Mucosa of stomach (tissue), 1 donor: ENCODE data around the gene MYRIP.
"Not testable (repeated sequence)": the region's sequence is repeated elsewhere in the genome, so short reads cannot be mapped to it uniquely, and the experiment has no call there.

Experiments
- H3K27me3 ChIP-seq: one replicate; pipeline ENCODE4 v1.7.0; 2013; ENCODE audit warnings: mild to moderate bottlenecking, low read length; ENCODE audit not compliant: control insufficient read depth, insufficient read depth
- H3K36me3 ChIP-seq: one replicate; pipeline ENCODE4 v1.7.0; 2013; ENCODE audit warnings: low read length; ENCODE audit not compliant: control insufficient read depth, insufficient read depth
- H3K4me1 ChIP-seq: one replicate; pipeline ENCODE4 v1.7.0; 2013; ENCODE audit warnings: mild to moderate bottlenecking, low read length; ENCODE audit not compliant: control insufficient read depth, insufficient read depth
- H3K4me3 ChIP-seq: one replicate; pipeline ENCODE4 v1.7.0; 2013; ENCODE audit warnings: low read length
- H3K9ac ChIP-seq: one replicate; pipeline ENCODE4 v1.7.0; 2013; ENCODE audit warnings: mild to moderate bottlenecking, low read length, moderate library complexity
- H3K9me3 ChIP-seq: one replicate; pipeline ENCODE4 v1.7.0; 2013; ENCODE audit warnings: mild to moderate bottlenecking, low read length, moderate library complexity; ENCODE audit not compliant: control insufficient read depth
- donor health status: Pancreatic carcinoma.

Gene MYRIP

DNA sequence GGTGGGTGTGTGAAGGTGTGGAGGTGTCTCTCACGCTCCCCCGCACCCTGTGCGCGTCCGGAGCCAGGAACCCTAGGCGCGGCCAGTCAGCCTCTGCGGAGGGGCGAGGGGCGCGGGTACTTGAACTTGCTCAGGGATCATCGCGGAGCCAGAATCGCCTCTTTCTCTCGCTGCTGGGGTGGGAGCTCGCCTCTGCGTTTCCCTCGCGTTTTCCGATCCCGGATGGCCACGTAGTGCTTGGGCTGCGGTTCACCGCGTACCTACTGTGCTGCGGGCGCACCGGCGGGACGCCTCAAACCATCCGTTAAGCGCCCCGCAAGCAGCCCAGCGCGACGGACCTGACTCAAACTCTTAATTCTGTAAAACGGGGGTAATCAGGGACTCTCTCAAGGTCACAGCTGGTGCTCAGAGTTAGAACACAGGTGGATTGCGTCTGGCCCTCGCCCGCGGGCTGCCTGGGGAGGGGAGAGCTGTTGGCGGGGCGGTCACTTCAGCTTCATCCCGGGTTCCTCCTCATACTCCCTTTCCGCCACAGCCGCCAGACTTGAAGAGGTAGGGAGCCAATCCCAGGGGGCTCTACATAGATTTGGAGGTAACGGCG, 686 bp downstream of the MYRIP start:
- Histone ChIP-seq H3K9ac (peak overlapping the region; percentile 42), H3K9me3 (no peaks in the 10 kb centered on the region), H3K4me3 (peak overlapping the region; percentile 29), H3K36me3 (no peaks in the 10 kb centered on the region), H3K4me1 (peaks cover 15% of the 10 kb centered on the region), H3K27me3 (peaks cover 32% of the 10 kb centered on the region)

DNA sequence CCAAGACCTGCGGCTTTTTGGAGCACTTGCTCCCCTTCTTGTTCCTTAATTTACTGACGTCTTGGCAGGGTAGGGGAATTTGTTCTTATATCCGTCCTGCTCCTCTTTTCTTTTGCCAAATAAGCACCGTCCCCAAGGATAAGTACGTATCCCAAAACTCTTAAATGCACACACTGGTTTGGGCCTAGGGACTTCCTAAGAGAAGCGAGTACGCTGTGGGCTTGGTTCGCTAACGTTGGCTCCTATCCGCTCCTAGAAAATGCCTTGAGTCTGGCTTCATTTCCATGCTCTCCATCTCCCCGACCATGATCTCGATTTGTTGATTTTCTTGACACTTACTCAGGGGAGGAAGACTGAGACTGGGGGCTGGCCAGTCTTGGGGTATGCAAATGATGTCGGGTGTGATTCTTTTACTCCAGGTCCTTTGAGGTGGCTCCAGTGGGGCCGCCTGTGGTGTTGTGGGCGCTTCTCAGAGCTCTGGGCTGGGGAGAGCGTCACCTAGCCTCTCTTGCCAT, 1.3 kb downstream of the MYRIP start:
- Histone ChIP-seq H3K4me1 (peaks cover 15% of the 10 kb centered on the region), H3K36me3 (no peaks in the 10 kb centered on the region), H3K9ac (no peak overlapping the region), H3K27me3 (peaks cover 32% of the 10 kb centered on the region), H3K9me3 (no peaks in the 10 kb centered on the region), H3K4me3 (no peak overlapping the region)

DNA sequence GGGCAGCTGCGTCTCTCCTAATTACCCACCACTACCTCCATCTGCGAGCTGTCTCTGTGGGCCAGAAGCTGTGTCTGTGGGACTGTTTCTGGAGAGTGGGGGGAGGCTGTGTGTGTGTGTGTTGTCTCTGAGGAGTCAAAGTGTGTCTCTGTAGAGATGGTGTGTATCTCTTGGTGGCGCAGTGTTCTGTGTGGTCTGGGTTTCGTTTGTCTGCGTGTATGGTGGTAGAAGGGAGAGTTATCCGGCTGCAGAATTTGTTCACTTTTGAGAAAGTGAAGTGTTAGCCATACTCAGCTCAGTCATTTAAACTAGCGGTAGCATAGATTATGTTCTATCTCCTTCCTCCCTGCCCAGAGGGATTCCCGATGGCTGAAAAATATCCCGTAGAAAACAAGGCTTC, 2.2 kb downstream of the MYRIP start:
- Histone ChIP-seq H3K9ac (no peak overlapping the region), H3K9me3 (no peaks in the 10 kb centered on the region), H3K4me3 (no peak overlapping the region), H3K36me3 (no peaks in the 10 kb centered on the region), H3K4me1 (peaks cover 15% of the 10 kb centered on the region), H3K27me3 (peaks cover 32% of the 10 kb centered on the region)

GRCh38 chr3:39812537-39812936, 3.1 kb downstream of the MYRIP start:
- no peaks in the 10 kb centered on the region for H3K9me3 ChIP-seq
- H3K4me3 ChIP-seq = no peak overlapping the region
- H3K36me3 ChIP-seq = no peaks in the 10 kb centered on the region
- H3K9ac ChIP-seq = no peak overlapping the region
- H3K4me1 ChIP-seq = peaks cover 15% of the 10 kb centered on the region
- peaks cover 32% of the 10 kb centered on the region for H3K27me3 ChIP-seq

DNA sequence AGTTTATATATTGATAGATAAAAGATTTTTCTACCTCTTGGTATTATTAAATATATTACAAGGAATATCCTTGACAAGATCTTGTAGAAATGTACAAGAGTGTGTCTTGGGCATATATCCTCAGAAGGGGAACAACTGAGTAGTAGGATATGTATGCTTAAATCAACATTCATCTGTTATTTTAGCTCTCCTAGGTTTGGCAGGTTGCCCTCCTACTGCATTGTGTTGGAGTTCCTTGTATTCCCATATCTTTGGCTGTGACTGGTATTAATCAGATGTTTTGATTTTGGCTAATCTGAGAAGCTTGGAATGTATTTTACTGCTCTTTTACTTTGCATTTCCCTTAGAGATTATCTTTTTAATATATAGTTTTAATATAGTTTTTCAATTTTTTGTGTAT, 4.6 kb downstream of the MYRIP start:
- no peak overlapping the region for H3K9ac ChIP-seq
- H3K4me1 ChIP-seq = peaks cover 15% of the 10 kb centered on the region
- peaks cover 32% of the 10 kb centered on the region for H3K27me3 ChIP-seq
- no peaks in the 10 kb centered on the region for H3K36me3 ChIP-seq
- no peaks in the 10 kb centered on the region for H3K9me3 ChIP-seq
- no peak overlapping the region for H3K4me3 ChIP-seq

GRCh38 chr3:39819899-39820298, 10.5 kb downstream of the MYRIP start:
- Histone ChIP-seq H3K4me3 (no peak overlapping the region), H3K9me3 (no peaks in the 10 kb centered on the region), H3K36me3 (no peaks in the 10 kb centered on the region), H3K9ac (no peak overlapping the region), H3K4me1 (no peaks in the 10 kb centered on the region), H3K27me3 (no peaks in the 10 kb centered on the region)

GRCh38 chr3:39833764-39834163, 24.4 kb downstream of the MYRIP start:
- H3K4me3 ChIP-seq, H3K36me3 ChIP-seq, H3K4me1 ChIP-seq, H3K9ac ChIP-seq, H3K9me3 ChIP-seq, H3K27me3 ChIP-seq: not testable (repeated sequence)

GRCh38 chr3:39839484-39839883, 30.1 kb downstream of the MYRIP start:
- Histone ChIP-seq H3K9ac (no peak overlapping the region), H3K4me1 (no peaks in the 10 kb centered on the region), H3K4me3 (no peak overlapping the region), H3K9me3 (no peaks in the 10 kb centered on the region), H3K36me3 (no peaks in the 10 kb centered on the region), H3K27me3 (no peaks in the 10 kb centered on the region)

DNA sequence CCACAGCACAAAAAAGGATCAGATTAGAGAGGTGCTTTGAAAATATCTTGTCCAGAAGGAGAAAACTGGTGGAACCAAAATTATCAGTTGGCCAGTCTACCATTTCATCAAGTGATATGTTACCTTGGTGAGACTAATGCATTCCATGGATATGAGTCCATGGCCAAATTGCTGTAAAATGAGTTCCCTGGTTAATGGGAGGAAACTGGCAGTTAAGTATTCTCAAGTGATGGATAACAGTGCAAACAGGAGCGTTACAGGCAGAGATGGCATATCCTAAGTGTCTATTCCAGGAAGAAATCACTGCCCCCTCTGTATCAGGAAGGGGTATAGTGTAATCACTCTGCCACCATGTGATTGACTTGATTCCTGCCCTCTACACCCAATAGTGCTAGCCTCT, 34.0 kb downstream of the MYRIP start:
- no peaks in the 10 kb centered on the region for H3K27me3 ChIP-seq
- H3K9me3 ChIP-seq = no peaks in the 10 kb centered on the region
- H3K36me3 ChIP-seq = no peaks in the 10 kb centered on the region
- H3K9ac ChIP-seq = no peak overlapping the region
- H3K4me1 ChIP-seq = no peaks in the 10 kb centered on the region
- no peak overlapping the region for H3K4me3 ChIP-seq

DNA sequence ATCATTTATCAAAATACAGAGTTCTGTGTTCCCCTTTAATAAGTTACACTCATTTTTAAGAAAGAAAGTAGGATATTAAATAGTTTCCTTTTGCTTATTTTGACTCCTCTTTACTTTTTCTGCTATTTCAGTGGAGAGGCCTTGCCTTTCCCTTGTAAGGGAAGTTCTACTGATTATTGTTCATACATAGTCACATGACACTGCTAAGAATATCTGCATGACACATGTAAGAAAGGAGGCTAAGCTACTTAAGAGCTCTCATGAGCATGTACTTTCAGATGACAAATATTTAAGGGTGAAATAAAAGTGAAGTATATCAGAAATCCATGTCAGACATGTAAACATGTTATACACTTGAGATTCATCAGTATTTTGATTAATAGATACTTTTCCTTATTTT, 39.0 kb downstream of the MYRIP start:
- Histone ChIP-seq H3K9me3 (no peaks in the 10 kb centered on the region), H3K27me3 (no peaks in the 10 kb centered on the region), H3K36me3 (no peaks in the 10 kb centered on the region), H3K4me1 (no peaks in the 10 kb centered on the region), H3K9ac (no peak overlapping the region), H3K4me3 (no peak overlapping the region)

DNA sequence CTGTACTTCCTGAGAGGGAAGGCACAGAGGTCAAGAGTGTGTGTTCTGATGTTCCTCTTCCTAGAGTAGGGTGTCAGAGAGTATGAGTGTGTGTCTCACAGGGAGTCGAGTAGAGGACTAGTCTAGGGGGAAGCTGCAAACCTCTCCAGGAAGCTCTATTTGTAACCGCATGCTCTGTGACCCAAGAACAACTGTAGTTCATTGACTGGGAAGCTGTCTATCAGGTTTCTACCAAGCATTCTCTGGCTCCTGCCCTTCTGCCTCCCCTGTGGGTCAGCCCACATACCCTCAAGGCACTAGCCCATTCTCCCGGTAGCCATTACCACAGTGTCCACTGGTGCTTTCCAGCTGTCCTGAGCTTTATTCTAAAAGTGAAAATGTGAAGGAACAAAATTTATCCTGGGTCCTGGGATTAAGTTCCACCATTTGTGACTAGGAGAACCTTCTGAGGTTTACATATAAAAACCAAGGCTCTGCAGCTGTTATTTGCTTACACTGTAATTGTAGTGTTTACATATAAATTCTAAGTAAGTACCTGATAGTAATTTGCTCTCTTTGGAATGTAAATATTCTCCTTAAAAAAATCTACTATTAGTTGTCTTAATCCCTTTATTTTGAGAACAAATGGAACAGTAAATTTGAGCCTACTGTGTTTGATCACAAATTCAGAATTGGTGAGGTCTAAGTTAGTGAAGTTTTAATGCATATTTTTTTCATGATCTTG, 40.7 kb downstream of the MYRIP start:
- Histone ChIP-seq H3K27me3 (no peaks in the 10 kb centered on the region), H3K9ac (no peak overlapping the region), H3K4me3 (no peak overlapping the region), H3K4me1 (no peaks in the 10 kb centered on the region), H3K9me3 (no peaks in the 10 kb centered on the region), H3K36me3 (no peaks in the 10 kb centered on the region)

DNA sequence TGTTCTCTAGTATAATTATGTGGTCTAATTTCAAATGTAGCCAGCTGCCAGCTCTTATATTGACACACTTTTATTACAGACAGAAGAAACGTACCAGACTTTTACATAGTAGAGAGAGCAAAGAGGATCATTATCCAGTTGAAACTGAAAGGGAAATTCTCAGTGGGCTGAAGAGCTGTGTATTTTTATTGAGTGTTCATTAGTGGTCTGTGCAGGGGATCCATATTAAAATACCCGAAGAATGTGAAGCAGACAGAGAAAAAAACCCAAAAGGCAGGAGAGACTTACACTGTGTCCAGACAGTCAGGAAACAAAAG, 41.3 kb downstream of the MYRIP start:
- Histone ChIP-seq H3K27me3 (no peaks in the 10 kb centered on the region), H3K4me3 (no peak overlapping the region), H3K4me1 (no peaks in the 10 kb centered on the region), H3K36me3 (no peaks in the 10 kb centered on the region), H3K9me3 (no peaks in the 10 kb centered on the region), H3K9ac (no peak overlapping the region)
